ENCODE results near the gene CCDC149. TPM values are rescaled to one million over a fixed set of nuclear protein-coding genes. Genes with fewer than 3 reads are reported as not detected.

Gene CCDC149
- total RNA-seq, 1 experiment from 2014 or later = 0.64 TPM

- no peak for DNase-seq (ENCODE audit: low read depth)
These were observed 67.7 kb downstream of the CCDC149 start for GRCh38 chr4:24845132-24845531.

GRCh38 chr4:24843096-24843495 lies 69.7 kb downstream of the CCDC149 start:
- DNase-seq (ENCODE audit: low read depth) = no peak

GRCh38 chr4:24842356-24842755 lies 70.5 kb downstream of the CCDC149 start:
- no peak for DNase-seq (ENCODE audit: low read depth)

- no peak for DNase-seq (ENCODE audit: low read depth)
These were observed 71.9 kb downstream of the CCDC149 start for GRCh38 chr4:24840826-24841543.

- DNase-seq (ENCODE audit: low read depth) = no peak
These were observed 72.5 kb downstream of the CCDC149 start for GRCh38 chr4:24840362-24840761.

- DNase-seq (ENCODE audit: low read depth) = no peak
These were observed 75.1 kb downstream of the CCDC149 start for GRCh38 chr4:24837781-24838180.

GRCh38 chr4:24837336-24837735 lies 75.5 kb downstream of the CCDC149 start:
- no peak for DNase-seq (ENCODE audit: low read depth)

- DNase-seq (ENCODE audit: low read depth) = no peak
These were observed 76.1 kb downstream of the CCDC149 start for GRCh38 chr4:24836661-24837242.

- DNase-seq (ENCODE audit: low read depth) = no peak
These were observed 77.1 kb downstream of the CCDC149 start for GRCh38 chr4:24835696-24836095.

- DNase-seq (ENCODE audit: low read depth) = no peak
These were observed 81.2 kb downstream of the CCDC149 start for GRCh38 chr4:24831637-24832036.

- no peak for DNase-seq (ENCODE audit: low read depth)
These were observed 88.1 kb downstream of the CCDC149 start for GRCh38 chr4:24824720-24825119.

- DNase-seq (ENCODE audit: low read depth) = no peak
These were observed 92.3 kb downstream of the CCDC149 start for GRCh38 chr4:24820541-24820940.

GRCh38 chr4:24816797-24817196 lies 96.0 kb downstream of the CCDC149 start:
- DNase-seq (ENCODE audit: low read depth) = no peak

GRCh38 chr4:24813732-24814131 lies 99.1 kb downstream of the CCDC149 start:
- no peak for DNase-seq (ENCODE audit: low read depth)

GRCh38 chr4:24810871-24811631 lies 101.8 kb downstream of the CCDC149 start:
- DNase-seq (ENCODE audit: low read depth) = no peak

GRCh38 chr4:24809815-24810405 lies 102.9 kb downstream of the CCDC149 start:
- DNase-seq (ENCODE audit: low read depth) = no peak

GRCh38 chr4:24809376-24809775 lies 103.5 kb downstream of the CCDC149 start:
- DNase-seq (ENCODE audit: low read depth) = peak; percentile 15

GRCh38 chr4:24808955-24809354 lies 103.9 kb downstream of the CCDC149 start:
- DNase-seq (ENCODE audit: low read depth) = no peak

- DNase-seq (ENCODE audit: low read depth) = no peak
These were observed 104.6 kb downstream of the CCDC149 start for GRCh38 chr4:24808261-24808660.

GRCh38 chr4:24807611-24808010 lies 105.2 kb downstream of the CCDC149 start:
- no peak for DNase-seq (ENCODE audit: low read depth)

GRCh38 chr4:24806206-24806990 lies 106.4 kb downstream of the CCDC149 start:
- DNase-seq (ENCODE audit: low read depth) = no peak
